ENCODE data around the gene ZNF544.

Gene ZNF544

GRCh38 chr19:58279925-58280316 lies 51.2 kb downstream of the ZNF544 start:
- TF ChIP-seq, protein P1, sequence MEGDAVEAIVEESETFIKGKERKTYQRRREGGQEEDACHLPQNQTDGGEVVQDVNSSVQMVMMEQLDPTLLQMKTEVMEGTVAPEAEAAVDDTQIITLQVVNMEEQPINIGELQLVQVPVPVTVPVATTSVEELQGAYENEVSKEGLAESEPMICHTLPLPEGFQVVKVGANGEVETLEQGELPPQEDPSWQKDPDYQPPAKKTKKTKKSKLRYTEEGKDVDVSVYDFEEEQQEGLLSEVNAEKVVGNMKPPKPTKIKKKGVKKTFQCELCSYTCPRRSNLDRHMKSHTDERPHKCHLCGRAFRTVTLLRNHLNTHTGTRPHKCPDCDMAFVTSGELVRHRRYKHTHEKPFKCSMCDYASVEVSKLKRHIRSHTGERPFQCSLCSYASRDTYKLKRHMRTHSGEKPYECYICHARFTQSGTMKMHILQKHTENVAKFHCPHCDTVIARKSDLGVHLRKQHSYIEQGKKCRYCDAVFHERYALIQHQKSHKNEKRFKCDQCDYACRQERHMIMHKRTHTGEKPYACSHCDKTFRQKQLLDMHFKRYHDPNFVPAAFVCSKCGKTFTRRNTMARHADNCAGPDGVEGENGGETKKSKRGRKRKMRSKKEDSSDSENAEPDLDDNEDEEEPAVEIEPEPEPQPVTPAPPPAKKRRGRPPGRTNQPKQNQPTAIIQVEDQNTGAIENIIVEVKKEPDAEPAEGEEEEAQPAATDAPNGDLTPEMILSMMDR (conservative IDR thresholded peaks at IDR 0.05; ENCODE audit: low read depth, low read length), result no peak
- no peak for DNase-seq (ENCODE audit: low read depth)
- H3K4me3 ChIP-seq (ENCODE audit: low read length), result peak overlapping the region; percentile 91

DNA sequence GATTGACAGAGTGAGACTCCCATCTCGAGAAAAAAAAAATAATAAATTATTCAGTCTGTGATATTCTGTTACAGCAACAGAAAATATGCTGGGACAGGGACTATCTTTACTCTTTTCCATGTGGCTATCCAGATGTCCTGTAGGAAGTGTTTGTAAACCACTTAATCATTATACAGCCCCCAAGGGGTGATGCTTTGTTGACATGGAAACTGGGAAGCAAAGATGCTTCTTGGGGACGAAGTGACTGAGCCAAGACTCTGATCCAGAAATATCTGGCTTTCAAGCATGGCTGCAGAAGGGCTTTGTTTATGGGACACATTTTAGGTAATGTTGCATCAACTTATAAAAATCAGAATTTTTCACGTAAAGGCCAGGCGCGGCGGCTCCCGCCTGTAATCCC lies 55.5 kb downstream of the ZNF544 start:
- DNase-seq (ENCODE audit: low read depth), result no peak
- no peak overlapping the region for H3K4me3 ChIP-seq (ENCODE audit: low read length)
- TF ChIP-seq, protein P1 (conservative IDR thresholded peaks at IDR 0.05; ENCODE audit: low read depth, low read length), result no peak

- no peak overlapping the region for H3K4me3 ChIP-seq (ENCODE audit: low read length)
- no peak for DNase-seq (ENCODE audit: low read depth)
- TF ChIP-seq, protein P1 (conservative IDR thresholded peaks at IDR 0.05; ENCODE audit: low read depth, low read length), result no peak
Observed at GRCh38 chr19:58291943-58292342, 63.2 kb downstream of the ZNF544 start.

- H3K4me3 ChIP-seq (ENCODE audit: low read length), result no peak overlapping the region
- TF ChIP-seq, protein P1 (conservative IDR thresholded peaks at IDR 0.05; ENCODE audit: low read depth, low read length), result no peak
- DNase-seq (ENCODE audit: low read depth), result no peak
Observed at GRCh38 chr19:58294743-58295374, 66.1 kb downstream of the ZNF544 start.

- H3K4me3 ChIP-seq (ENCODE audit: low read length), result no peak overlapping the region
- TF ChIP-seq, protein P1 (conservative IDR thresholded peaks at IDR 0.05; ENCODE audit: low read depth, low read length), result no peak
- DNase-seq (ENCODE audit: low read depth), result no peak
Observed at GRCh38 chr19:58296104-58296503, 67.4 kb downstream of the ZNF544 start.

DNA sequence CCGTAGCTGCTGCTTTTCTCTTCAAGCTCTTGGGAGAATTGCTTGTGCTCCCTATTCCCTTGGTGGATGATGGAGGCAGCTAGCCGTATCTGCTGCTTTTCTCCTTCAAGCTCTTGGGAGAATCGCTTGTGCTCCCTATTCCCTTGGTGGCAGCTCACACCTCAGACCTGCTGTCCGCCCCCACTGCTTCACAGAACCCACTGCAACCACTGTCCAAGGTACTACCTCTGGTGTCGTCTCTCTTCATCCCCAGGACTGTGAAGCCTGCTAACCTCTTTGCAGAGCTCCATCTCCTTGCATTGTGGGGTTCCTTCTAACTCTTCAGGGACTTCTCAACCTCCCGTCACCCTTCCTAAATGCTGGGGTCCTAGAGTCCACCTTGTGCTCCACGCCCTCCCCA lies 71.9 kb downstream of the ZNF544 start:
- DNase-seq (ENCODE audit: low read depth), result no peak
- TF ChIP-seq, protein P1 (conservative IDR thresholded peaks at IDR 0.05; ENCODE audit: low read depth, low read length), result no peak
- H3K4me3 ChIP-seq (ENCODE audit: low read length), result no peak overlapping the region

DNA sequence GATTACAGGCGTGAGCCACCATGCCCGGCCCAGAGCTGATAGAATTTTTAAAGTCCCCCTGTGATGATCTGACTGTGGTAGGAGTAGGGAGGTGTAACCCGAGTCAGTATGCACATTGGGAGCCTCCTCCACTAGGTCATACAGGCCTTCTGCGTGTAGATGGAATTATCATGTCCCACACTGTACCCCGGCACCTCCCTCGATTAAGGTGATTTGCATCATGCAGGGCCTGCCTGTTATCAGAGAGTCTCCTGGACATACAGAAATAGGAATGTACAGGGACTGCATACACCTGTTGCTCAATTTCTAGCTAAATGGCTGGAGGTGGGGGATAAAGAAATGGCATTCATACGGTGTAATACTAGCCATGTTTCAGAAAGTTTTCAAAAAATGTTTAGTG lies 75.5 kb downstream of the ZNF544 start:
- DNase-seq (ENCODE audit: low read depth), result no peak
- H3K4me3 ChIP-seq (ENCODE audit: low read length), result peak overlapping the region; percentile 95
- TF ChIP-seq, protein P1 (conservative IDR thresholded peaks at IDR 0.05; ENCODE audit: low read depth, low read length), result no peak

All from retinal pigment epithelial cell (primary cell).